GM18505 (cell line): ENCODE data around the gene TRO.
A peak's percentile ranks its signal among the peaks of the same experiment; 100 is the strongest.

Source experiments
- ATAC-seq: cut with Tn5 transposase; IDR thresholded peaks from one replicate; pipeline ENCODE4 v1.9.1; 2021; ENCODE audit not compliant: unreplicated experiment
- POLR2A ChIP-seq: IDR thresholded peaks from 4 replicates; pipeline ENCODE4 v1.6.1; 2011; ENCODE audit warnings: borderline replicate concordance; ENCODE audit not compliant: insufficient read depth, insufficient read length; ENCODE audit errors: extremely low read depth

TRO gene, protein sequence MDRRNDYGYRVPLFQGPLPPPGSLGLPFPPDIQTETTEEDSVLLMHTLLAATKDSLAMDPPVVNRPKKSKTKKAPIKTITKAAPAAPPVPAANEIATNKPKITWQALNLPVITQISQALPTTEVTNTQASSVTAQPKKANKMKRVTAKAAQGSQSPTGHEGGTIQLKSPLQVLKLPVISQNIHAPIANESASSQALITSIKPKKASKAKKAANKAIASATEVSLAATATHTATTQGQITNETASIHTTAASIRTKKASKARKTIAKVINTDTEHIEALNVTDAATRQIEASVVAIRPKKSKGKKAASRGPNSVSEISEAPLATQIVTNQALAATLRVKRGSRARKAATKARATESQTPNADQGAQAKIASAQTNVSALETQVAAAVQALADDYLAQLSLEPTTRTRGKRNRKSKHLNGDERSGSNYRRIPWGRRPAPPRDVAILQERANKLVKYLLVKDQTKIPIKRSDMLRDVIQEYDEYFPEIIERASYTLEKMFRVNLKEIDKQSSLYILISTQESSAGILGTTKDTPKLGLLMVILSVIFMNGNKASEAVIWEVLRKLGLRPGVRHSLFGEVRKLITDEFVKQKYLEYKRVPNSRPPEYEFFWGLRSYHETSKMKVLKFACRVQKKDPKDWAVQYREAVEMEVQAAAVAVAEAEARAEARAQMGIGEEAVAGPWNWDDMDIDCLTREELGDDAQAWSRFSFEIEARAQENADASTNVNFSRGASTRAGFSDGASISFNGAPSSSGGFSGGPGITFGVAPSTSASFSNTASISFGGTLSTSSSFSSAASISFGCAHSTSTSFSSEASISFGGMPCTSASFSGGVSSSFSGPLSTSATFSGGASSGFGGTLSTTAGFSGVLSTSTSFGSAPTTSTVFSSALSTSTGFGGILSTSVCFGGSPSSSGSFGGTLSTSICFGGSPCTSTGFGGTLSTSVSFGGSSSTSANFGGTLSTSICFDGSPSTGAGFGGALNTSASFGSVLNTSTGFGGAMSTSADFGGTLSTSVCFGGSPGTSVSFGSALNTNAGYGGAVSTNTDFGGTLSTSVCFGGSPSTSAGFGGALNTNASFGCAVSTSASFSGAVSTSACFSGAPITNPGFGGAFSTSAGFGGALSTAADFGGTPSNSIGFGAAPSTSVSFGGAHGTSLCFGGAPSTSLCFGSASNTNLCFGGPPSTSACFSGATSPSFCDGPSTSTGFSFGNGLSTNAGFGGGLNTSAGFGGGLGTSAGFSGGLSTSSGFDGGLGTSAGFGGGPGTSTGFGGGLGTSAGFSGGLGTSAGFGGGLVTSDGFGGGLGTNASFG (N-terminal part only)

DNA sequence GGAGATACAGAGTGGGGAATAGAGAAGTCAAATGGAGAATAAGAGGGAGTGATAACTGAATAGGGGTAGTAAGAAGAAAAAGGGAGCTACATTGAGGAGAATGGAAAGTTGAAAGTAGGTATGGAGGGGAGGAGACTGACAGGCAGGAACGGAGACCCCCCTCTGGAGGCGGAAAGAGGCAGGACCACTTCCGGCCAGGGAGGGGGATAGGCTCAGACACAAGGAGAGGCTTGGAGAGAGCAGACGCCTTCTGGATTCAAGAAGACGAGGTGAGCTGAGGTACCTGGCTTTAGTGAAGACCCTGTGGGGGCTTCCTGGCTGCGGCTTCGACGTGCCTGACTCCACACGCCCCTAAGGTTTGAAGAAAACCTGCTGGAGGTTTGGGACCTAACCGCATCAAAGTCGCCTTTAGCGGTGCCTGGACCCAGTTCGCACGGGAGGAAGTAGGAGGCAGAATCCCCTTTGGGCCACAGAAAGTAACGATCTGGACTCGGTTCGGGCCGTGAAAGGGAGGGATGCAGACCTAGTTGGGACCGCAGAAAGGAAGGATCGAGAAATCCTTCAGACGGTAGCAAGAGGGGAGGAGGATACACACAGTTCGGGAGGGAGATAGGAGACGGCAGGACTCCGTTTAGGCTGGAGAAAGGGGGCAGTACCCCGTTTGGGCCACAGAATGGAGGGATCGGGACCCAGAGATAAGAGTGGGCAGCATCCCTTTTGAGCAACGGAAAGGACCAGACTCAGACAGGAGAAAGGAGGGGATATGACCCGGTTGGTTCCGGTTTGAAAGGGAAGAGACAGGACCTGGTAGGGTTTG, at the start of gene TRO:
Gene TRO, plus strand, starts transcription at position 215 of the 817 bp plus-strand sequence. CDS start 1,423 bp downstream, outside the sequence.
- no peak for TF ChIP-seq POLR2A
- peak; percentile 18 for ATAC-seq

DNA sequence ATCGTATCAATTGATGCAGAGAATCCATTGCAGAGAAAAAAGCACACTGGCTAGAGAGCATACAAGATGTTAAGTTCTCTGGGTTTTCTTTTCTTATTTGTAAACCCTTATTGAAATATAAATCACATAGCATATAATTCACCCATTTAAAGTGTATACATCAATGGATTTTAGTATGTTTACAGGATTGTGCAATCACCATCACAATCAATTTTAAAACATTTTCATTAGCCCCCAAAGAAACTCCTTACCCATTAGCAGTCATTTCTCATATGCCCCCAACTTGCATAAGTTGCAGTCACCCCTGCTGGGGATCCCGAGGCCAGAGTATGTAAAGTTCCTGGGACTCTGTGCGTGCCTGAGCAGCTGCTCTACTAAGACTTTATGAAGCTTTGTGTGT, 34.9 kb upstream of the TRO start:
- ATAC-seq, result no peak
- no peak for TF ChIP-seq POLR2A

DNA sequence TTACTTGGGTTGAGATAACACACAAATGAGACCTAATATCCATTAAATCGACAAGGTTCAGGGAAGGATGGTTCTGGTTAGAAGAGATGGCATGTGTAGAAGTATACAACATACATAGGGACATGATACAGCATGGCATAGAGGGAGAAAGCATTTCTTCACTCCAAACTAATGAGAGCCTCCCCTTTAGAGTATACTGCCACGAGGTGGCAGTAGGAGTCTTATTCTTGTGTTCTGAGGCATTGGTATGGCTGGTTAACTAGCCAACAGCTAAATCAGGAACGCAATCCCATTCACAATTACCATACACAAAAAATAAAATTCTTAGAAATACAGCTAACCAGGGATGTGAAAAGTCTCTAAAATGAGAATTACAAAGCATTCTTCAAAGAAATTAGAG, 29.1 kb upstream of the TRO start:
- no peak for ATAC-seq

DNA sequence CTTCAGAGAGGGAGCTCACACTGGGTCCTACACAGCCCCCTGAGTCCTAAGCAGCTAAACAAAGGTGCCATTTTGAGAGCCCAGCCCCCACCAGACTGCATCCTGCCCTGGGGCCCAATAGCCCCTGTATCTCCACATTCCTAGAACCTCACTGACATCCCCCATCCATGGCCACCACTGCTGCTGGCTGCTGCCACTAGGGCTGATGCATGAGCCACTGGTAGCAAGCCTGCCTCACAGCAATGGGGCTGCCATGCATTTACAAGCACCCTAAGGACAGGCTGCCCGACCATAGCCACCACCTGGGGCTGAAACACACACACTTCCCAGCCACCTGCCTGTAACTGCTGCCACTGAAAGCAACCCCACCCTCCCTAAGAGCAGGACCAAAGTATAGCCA, 26.5 kb upstream of the TRO start:
- no peak for ATAC-seq
- TF ChIP-seq POLR2A, result no peak

More for the DNA sequence above, 29.1 kb upstream of the TRO start:
- TF ChIP-seq POLR2A, result no peak

DNA sequence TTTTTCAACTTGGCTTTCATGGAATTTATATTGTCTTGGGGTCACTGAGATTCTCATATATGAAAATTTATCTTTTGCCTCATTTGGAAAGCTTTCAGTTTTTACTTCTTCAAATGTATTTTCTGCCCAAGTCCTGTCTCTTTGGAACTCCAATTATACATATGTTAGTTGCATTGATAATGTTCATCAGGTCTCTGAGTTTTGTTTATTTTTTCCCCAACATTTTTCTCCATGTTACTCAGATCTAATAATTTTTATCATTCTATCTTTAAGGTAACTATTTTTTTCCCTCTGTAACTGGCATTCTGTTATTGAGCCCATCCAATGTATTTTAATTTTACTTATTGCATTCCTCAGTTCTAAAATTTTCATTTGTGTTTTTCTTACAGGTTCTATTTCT, 10.7 kb upstream of the TRO start:
- no peak for TF ChIP-seq POLR2A
- no peak for ATAC-seq

DNA sequence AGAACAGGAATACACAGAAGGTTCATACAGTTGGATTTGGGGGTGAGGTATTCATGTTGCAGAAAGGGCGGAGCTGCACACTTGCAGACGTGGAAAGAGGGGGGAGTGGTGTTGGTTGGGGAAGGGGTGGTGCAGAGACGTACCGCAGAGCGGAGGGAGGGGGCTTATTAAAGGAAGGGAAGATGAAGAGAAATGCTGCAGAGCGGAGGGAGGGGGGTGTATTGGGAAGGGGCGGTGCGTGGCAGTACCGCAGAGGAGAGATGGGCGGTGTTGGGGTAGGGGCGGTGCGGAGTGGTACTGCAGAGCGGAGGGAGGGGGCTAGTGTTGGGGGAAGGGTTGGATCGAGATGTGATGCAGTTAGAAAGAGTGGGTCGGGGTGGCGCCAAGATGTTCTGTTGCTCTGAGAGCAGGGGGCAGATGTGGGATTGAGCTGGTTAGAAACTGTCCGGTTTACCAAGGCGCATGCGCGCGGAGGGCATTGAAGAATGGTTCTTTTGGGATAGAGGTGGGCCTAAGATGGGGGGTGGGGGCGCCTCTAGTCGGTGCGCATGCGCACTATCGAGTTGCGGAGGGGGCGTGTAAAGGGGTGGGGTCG, 900 bp downstream of the TRO start:
- TF ChIP-seq POLR2A, result no peak
- ATAC-seq, result peak; percentile 74

DNA sequence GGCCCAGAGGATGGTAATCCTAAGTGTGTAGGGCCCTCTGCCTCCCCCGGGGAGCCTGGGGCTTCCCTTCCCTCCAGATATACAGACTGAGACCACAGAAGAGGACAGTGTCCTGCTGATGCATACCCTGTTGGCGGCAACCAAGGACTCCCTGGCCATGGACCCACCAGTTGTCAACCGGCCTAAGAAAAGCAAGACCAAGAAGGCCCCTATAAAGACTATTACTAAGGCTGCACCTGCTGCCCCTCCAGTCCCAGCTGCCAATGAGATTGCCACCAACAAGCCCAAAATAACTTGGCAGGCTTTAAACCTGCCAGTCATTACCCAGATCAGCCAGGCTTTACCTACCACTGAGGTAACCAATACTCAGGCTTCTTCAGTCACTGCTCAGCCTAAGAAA, 1.9 kb downstream of the TRO start:
- ATAC-seq, result no peak
- no peak for TF ChIP-seq POLR2A

DNA sequence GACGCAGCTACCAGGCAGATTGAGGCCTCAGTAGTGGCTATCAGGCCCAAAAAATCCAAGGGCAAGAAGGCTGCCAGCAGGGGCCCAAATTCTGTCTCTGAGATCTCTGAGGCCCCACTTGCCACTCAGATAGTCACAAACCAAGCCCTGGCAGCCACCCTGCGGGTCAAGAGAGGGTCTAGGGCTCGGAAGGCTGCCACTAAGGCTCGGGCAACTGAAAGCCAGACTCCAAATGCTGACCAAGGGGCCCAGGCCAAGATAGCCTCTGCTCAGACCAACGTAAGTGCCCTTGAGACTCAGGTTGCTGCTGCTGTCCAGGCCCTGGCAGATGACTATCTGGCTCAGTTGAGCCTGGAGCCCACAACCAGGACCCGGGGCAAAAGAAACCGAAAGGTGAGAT, 2.8 kb downstream of the TRO start:
- no peak for ATAC-seq
- no peak for TF ChIP-seq POLR2A

DNA sequence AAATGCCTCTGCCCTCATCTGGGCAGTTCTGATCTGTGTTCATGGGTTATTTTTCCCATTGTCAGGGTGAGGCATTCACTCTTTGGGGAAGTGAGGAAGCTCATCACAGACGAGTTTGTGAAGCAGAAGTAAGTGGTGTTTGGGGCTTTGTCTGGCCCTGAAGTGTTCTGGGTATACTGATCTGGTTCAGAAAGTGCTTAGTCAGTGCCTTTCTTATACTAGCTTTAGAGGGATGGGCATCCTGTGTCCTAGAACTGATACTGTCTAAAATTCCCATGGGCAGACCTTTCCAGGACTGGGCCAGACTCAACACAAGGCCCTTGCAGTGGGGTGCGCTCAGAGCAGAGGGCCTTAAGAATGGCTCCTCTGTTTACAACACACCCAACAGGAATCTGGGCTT, 6.4 kb downstream of the TRO start:
- no peak for ATAC-seq
- TF ChIP-seq POLR2A, result no peak

DNA sequence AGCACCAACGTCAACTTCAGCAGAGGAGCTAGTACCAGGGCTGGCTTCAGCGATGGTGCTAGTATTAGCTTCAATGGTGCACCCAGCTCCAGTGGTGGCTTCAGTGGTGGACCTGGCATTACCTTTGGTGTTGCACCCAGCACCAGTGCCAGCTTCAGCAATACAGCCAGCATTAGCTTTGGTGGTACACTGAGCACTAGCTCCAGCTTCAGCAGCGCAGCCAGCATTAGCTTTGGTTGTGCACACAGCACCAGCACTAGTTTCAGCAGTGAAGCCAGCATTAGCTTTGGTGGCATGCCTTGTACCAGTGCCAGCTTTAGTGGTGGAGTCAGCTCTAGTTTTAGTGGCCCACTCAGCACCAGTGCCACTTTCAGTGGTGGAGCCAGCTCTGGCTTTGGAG, 8.3 kb downstream of the TRO start:
- no peak for TF ChIP-seq POLR2A
- ATAC-seq, result no peak

DNA sequence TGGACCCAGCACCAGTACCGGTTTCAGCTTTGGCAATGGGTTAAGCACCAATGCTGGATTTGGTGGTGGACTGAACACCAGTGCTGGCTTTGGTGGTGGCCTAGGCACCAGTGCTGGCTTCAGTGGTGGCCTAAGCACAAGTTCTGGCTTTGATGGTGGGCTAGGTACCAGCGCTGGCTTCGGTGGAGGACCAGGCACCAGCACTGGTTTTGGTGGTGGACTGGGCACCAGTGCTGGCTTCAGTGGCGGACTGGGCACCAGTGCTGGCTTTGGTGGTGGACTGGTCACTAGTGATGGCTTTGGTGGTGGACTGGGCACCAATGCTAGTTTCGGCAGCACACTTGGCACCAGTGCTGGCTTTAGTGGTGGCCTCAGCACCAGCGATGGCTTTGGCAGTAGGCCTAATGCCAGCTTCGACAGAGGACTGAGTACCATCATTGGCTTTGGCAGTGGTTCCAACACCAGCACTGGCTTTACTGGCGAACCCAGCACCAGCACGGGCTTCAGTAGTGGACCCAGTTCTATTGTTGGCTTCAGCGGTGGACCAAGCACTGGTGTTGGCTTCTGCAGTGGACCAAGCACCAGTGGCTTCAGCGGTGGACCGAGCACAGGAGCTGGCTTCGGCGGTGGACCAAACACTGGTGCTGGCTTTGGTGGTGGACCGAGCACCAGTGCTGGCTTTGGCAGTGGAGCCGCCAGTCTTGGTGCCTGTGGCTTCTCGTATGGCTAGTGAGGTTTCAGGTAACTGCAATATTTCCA, 9.8 kb downstream of the TRO start:
- ATAC-seq, result no peak

More for the DNA sequence above, 9.8 kb downstream of the TRO start:
- TF ChIP-seq POLR2A, result no peak
